Thymus (tissue), 11 donors: ENCODE measurements around the gene NRXN3. TPM values are rescaled to one million over a fixed set of nuclear protein-coding genes. Genes with fewer than 3 reads are reported as not detected.

ENCODE experiments used
- DNase-seq, 9 donors: peaks; one replicate each; pipeline ENCODE4 v3.0.0-alpha.2; 2013; ENCODE audit warnings: low spot score in 9 of 9, low read depth in 6 of 9, missing footprints in 1 of 9
- H3K27ac ChIP-seq, 2 donors: one replicate each; pipeline ENCODE4 v1.5.1; 2013; ENCODE audit warnings: control low read depth in 1 of 2, low read depth in 1 of 2, low read length in 1 of 2, mild to moderate bottlenecking in 1 of 2, moderate library complexity in 1 of 2
- H3K27me3 ChIP-seq, 2 donors: one replicate each; pipeline ENCODE4 v1.5.1; 2013; ENCODE audit warnings: low read length in 1 of 2; ENCODE audit not compliant: control insufficient read depth in 2 of 2, insufficient read depth in 1 of 2
- H3K36me3 ChIP-seq, 2 donors: one replicate each; pipeline ENCODE4 v1.5.1; 2013; ENCODE audit warnings: low read length in 1 of 2, mild to moderate bottlenecking in 1 of 2, moderate library complexity in 1 of 2; ENCODE audit not compliant: control insufficient read depth in 2 of 2, insufficient read depth in 2 of 2
- H3K4me1 ChIP-seq, 2 donors: one replicate each; pipeline ENCODE4 v1.5.1; 2013; ENCODE audit warnings: low read length in 2 of 2; ENCODE audit not compliant: control insufficient read depth in 2 of 2, insufficient read depth in 2 of 2
- H3K4me3 ChIP-seq, 2 donors: one replicate each; pipeline ENCODE4 v1.5.1; 2013; ENCODE audit warnings: low read length in 2 of 2, control low read depth in 1 of 2, mild to moderate bottlenecking in 1 of 2
- H3K9me3 ChIP-seq, 2 donors: one replicate each; pipeline ENCODE4 v1.5.1; 2013; ENCODE audit warnings: low read length in 1 of 2, mild to moderate bottlenecking in 1 of 2; ENCODE audit not compliant: control insufficient read depth in 2 of 2, insufficient read depth in 1 of 2
- WGBS: extraction: QIAGEN DNeasy Blood & Tissue Kit; methylation state at CpG from one replicate; pipeline ENCODE4 v1.1.7; 2013; 5-methylcytosine and 5-hydroxymethylcytosine counted together
- polyA plus RNA-seq: library from polyadenylated mRNA; stranded (reverse); fragments of 200-250 nt; gene quantifications from one replicate; pipeline ENCODE4 v1.2.3, GENCODE V29; 2013
- total RNA-seq: library from RNA; stranded (reverse); fragments of 120-200 nt; gene quantifications from one replicate; pipeline ENCODE4 v1.2.4, GENCODE V29; 2013
- donor health status: healthy.

Gene NRXN3
- total and polyA plus RNA-seq, 2 donors, result 1.5 to 3.7 TPM

DNA sequence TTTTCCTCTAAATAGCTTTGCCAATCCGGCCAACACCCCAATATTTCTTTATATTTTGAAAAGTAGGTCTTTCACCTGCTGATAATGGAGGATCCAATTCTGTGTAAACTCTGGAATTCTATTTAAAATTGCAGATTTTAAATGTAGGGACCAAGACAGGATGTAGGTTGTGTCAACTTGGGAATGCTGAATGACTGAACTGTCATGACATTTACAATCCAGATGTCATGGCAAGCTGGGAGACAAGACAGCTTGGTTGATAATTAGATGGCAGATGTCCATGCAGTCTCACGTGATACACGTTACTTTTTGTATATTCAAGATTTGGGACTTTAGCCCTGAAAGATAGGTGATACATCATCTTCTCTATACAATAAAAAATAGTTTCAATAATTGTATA lies 1564.0 kb downstream of the NRXN3 start:
- 92% methylated on average over 3 of the region's 3 CpGs for WGBS

DNA sequence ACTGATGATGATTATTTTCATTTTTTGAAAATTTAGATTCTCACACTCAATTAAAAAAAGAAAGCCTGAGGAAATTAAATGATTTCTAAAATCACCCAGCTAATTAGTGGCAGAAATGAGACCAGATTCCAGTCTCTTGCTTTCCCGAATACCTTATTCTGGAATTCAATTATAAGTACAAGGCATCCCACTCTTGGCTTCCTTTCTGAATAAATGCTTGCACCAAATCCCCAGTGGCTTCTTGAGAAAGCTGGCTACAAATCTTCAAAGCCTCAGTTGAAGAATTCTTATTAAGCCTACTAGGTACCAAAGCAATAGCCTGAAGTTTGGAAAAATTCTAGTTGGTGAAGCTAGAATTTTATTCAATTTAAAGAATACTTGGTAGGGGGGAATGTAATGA lies 1564.5 kb downstream of the NRXN3 start:
- H3K4me1 ChIP-seq, result no peaks in the 10 kb centered on the region
- no peak for DNase-seq
- H3K9me3 ChIP-seq, result peaks cover 0 to 4% of the 10 kb centered on the region in 2 donors
- H3K27me3 ChIP-seq, result no peaks in the 10 kb centered on the region
- no peak overlapping the region for H3K4me3 ChIP-seq
- no peak overlapping the region for H3K27ac ChIP-seq
- 94% methylated on average over 1 of the region's 1 CpG for WGBS
- no peaks in the 10 kb centered on the region for H3K36me3 ChIP-seq

More for the DNA sequence above, 1564.0 kb downstream of the NRXN3 start:
- no peak overlapping the region for H3K27ac ChIP-seq
- DNase-seq, result no peak
- no peaks in the 10 kb centered on the region for H3K4me1 ChIP-seq
- peaks cover 0 to 4% of the 10 kb centered on the region in 2 donors for H3K9me3 ChIP-seq
- no peaks in the 10 kb centered on the region for H3K36me3 ChIP-seq
- H3K27me3 ChIP-seq, result no peaks in the 10 kb centered on the region
- H3K4me3 ChIP-seq, result no peak overlapping the region

DNA sequence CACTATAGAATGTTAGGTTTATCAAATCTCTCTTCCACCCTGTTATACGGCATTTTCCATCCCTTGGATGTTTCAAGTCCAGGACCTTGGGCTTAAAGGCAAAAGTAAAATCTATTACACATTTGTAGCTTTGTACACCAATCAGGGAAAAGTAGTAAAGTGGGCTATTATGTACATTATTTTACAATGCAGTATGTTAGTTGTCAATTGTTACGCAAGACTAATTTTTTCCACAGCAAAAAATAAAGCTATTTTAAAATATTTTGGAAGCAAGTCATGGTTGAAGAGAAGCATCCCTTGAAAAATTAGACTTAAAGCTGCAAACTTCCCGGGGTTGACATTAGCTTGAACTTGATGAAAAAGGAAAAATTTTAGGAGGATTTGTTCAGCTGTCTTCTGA lies 1564.9 kb downstream of the NRXN3 start:
- DNase-seq, result no peak
- H3K4me1 ChIP-seq, result no peaks in the 10 kb centered on the region

DNA sequence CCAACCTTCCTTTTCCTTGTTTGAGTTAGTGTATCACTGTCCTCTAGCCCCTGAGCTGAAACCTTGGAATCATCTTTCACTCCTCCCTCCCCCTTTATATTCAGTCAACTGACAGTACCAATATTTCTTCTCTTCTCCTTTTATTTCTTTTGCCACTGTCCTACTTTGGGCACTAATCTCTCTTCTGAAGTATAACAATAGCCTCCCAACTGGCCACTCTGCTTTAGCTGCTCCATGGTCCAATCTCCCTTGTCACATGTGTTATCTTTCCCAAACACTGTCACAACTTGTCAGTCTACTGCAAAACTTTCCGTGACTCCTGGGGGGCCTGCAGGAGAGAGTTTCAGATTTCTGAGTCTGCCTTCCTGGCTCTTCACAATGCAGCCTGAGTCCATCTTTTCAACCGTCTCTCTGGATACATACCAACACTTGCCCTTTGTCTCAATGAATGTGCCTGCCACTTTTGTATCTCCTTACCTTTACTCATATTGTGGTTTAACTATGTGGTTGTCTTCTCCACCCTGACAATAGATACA lies 1570.0 kb downstream of the NRXN3 start:
- Histone ChIP-seq H3K27me3 (no peaks in the 10 kb centered on the region), H3K27ac (no peak overlapping the region), H3K36me3 (no peaks in the 10 kb centered on the region), H3K4me3 (no peak overlapping the region), H3K9me3 (peaks cover 0 to 4% of the 10 kb centered on the region in 2 donors), H3K4me1 (no peaks in the 10 kb centered on the region)
- no peak for DNase-seq
- WGBS, result 40% methylated on average over 2 of the region's 2 CpGs

More for the DNA sequence above, 1564.9 kb downstream of the NRXN3 start:
- Histone ChIP-seq H3K27me3 (no peaks in the 10 kb centered on the region), H3K36me3 (no peaks in the 10 kb centered on the region), H3K9me3 (peaks cover 0 to 4% of the 10 kb centered on the region in 2 donors), H3K4me3 (no peak overlapping the region), H3K27ac (no peak overlapping the region)
- WGBS, result 95% methylated on average over 3 of the region's 3 CpGs

DNA sequence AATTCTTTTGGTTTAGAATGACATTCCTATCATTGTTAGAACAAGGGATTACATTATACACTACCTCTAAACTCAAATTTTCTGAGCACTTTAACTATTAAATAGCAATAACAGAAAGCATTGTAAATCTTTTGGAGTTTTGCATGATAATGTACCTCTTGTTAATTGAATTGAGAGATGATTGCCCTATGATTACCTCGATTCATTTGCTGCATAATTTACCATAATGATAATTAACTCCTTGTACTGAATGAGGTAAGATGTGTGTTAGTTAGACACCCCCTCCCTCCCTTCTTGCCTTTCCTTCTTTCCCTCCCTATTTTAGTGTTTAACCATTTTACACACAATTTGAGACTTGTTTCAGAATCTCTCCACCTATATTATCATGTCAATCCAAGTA lies 1572.0 kb downstream of the NRXN3 start:
- WGBS, result 86% methylated on average over 1 of the region's 1 CpG
- H3K9me3 ChIP-seq, result no peaks in the 10 kb centered on the region
- no peak overlapping the region for H3K27ac ChIP-seq
- H3K4me1 ChIP-seq, result no peaks in the 10 kb centered on the region
- H3K36me3 ChIP-seq, result no peaks in the 10 kb centered on the region
- no peaks in the 10 kb centered on the region for H3K27me3 ChIP-seq
- H3K4me3 ChIP-seq, result no peak overlapping the region
- DNase-seq, result no peak

DNA sequence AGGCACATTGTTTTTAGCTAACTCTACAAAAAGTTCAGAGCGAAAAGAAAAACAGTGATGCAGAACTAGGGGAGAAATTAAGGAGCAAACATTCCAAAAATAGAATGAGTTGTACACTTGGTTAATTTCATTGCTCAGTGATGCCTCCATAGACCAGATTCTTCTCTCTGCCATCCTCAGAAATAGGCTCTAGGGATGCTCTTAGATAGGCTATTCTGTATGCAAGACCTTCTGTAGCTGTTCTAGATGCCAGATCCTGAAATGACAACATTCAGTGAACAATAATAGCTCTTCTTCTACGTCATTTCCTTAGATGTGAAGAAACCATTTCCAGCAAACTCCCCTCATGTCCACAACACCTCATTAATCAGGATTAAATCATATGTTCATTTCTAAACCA lies 1574.9 kb downstream of the NRXN3 start:
- DNase-seq, result no peak
- Histone ChIP-seq H3K4me1 (no peaks in the 10 kb centered on the region), H3K27me3 (no peaks in the 10 kb centered on the region), H3K4me3 (no peak overlapping the region), H3K9me3 (no peaks in the 10 kb centered on the region), H3K27ac (no peak overlapping the region), H3K36me3 (no peaks in the 10 kb centered on the region)
- WGBS, result 88% methylated on average over 2 of the region's 2 CpGs

DNA sequence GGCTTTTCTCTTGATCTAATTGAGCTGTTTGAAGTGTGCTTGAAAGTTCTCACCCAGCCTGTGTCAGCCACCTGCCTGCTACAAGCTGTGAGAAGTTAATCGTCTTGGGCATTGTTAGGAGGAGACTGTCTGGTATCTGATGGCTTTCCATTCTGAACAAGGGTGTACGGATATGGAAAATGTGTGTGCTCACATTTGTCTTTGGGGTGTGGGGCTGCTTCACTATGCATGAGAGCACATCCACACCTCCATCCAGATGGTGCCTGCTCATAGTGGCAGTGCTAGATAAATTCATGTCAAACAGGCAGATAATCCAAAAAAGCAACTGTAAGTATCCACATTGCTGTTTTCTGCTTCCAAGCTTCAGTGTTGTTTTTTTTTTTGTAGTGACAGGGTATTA lies 1578.9 kb downstream of the NRXN3 start:
- 77% methylated on average over 2 of the region's 2 CpGs for whole genome bisulfite sequencing
- Histone ChIP-seq H3K27ac (no peak overlapping the region), H3K9me3 (no peaks in the 10 kb centered on the region), H3K36me3 (no peaks in the 10 kb centered on the region), H3K4me1 (no peaks in the 10 kb centered on the region), H3K27me3 (no peaks in the 10 kb centered on the region), H3K4me3 (no peak overlapping the region)
- DNase-seq, result no peak

DNA sequence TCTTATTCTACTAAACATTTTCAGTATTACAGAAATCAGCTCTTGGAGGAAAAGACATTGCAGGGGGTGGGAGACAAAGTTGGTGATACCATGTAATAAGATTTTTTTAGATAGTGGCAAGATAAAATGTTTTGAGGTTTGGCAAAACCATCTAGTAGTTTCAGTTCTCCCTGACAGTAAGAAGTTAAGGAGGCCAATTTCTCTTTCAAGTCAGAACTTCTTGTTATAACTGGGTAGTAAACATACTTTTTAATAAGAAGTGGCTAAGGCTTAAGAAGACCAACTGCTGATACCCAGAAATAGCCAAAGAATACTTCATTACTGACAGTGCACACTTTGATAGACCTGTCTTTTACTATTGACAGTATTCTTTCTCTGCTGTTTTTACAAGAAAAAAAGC lies 1588.8 kb downstream of the NRXN3 start:
- H3K36me3 ChIP-seq, result no peaks in the 10 kb centered on the region
- H3K4me1 ChIP-seq, result no peaks in the 10 kb centered on the region
- H3K9me3 ChIP-seq, result no peaks in the 10 kb centered on the region
- no peaks in the 10 kb centered on the region for H3K27me3 ChIP-seq
- H3K27ac ChIP-seq, result no peak overlapping the region
- H3K4me3 ChIP-seq, result no peak overlapping the region
- DNase-seq, result no peak

DNA sequence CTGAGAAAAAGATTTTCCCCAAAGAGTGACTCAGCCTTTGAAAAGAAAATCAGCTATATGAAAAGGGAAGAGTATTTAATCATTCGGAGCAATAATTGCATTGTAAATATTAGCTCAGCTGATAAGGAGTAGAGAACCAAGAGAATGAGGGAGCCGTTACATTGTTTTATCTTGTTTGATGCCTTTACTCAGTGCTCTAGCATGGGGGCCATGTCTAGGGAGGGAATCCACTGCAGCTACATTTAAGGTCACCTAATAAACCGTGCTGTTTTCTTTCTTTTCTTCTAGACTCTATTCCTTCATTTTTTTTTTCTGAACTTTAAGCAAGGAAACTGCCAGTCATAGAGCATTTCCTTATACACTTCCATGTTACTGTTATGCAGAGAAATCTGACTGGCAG lies 1594.2 kb downstream of the NRXN3 start:
- Histone ChIP-seq H3K27me3 (no peaks in the 10 kb centered on the region), H3K36me3 (no peaks in the 10 kb centered on the region), H3K4me3 (no peak overlapping the region), H3K4me1 (no peaks in the 10 kb centered on the region), H3K27ac (no peak overlapping the region), H3K9me3 (no peaks in the 10 kb centered on the region)
- DNase-seq, result no peak
- WGBS, result 83% methylated on average over 3 of the region's 3 CpGs

DNA sequence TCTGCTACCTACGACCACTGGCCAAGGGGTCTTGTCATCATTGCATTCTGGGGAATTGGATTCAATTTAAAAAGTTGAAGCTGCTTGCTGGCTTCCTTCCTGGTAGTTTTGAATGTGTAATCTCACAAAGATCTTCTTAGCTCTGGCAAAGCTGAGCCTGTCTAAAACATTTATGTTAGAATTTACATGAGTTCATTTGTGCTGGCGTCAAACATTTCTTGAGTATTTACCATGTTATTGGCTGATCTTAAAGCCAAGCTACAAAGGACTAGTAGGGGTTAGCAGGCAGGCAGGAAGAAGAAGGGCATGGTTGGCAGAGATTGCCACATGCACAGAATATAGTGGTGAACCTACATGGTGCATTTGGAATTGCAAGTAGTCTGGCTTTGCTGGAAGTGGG lies 1596.3 kb downstream of the NRXN3 start:
- Histone ChIP-seq H3K27me3 (no peaks in the 10 kb centered on the region), H3K4me1 (no peaks in the 10 kb centered on the region), H3K4me3 (no peak overlapping the region), H3K9me3 (no peaks in the 10 kb centered on the region), H3K27ac (no peak overlapping the region), H3K36me3 (no peaks in the 10 kb centered on the region)
- DNase-seq, result no peak
- 94% methylated on average over 2 of the region's 2 CpGs for WGBS
